Nucleus accumbens (tissue), 56 donors: ENCODE results near the gene KMT5B.

Experiments used
- DNase-seq, 56 donors: peaks; one replicate each; lab custom pipeline; 2025; lab: John Stamatoyannopoulos, UW

The KMT5B gene

DNA sequence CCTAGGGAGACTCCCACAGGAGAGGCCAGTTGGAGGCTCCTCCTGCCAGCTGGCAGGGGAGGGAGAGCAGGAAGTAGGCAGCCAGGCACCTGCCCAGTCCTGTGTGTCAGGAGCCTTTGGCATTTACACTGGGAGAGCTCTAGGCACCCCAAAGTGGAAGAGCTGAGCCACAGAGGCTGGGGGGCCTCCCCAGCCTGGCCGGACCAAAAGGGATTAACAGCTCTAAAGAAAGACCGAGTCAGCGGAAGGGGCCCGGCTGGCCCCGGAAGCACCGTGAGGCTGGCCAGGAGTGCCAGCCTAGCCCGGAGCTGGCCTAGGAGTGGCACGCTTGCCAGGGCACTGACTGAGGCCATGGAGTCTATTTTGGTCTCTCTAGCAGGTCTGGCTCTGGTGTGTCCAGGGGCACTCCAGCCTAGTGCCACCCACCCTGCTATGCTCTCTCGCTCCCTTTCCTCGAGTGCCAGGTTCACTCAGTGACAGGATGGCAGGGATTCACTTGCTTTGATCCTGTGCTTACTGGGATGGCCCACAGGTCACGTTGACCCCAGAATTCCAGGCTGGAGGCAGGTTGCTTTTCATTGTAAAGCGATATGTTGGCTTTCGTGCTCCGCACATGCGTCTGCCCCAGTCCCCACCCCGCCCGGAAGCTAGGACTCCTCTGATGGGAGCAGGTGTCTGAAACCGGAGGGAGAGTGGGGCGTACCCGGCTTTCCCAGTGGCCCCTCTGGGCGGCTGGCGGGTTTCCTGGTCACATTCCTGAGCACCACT lies 3.3 kb upstream of the KMT5B start:
- DNase-seq, result no peak

GRCh38 chr11:68215524-68216170 lies 2.6 kb upstream of the KMT5B start:
- no peak for DNase-seq

DNA sequence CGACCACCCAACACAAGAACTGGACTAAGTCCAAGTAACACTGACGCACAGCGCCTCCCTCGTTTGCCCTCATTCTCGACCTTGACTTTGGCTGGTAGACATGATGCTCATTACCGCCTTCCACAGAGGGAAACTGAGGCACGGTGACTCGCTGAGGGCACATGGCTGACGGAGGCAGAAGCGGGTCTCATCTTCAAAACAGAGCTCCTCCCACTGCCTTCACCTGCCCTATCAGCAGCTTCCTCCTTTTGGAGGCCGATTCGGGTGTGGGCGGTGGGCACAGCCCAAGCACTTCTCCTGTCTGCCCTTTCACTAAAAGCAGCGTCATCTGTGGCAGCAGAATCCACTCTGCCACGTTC lies 2.0 kb upstream of the KMT5B start:
- peak in 6 of 56 donors; percentile 16 to 36 (median 20) for DNase-seq

DNA sequence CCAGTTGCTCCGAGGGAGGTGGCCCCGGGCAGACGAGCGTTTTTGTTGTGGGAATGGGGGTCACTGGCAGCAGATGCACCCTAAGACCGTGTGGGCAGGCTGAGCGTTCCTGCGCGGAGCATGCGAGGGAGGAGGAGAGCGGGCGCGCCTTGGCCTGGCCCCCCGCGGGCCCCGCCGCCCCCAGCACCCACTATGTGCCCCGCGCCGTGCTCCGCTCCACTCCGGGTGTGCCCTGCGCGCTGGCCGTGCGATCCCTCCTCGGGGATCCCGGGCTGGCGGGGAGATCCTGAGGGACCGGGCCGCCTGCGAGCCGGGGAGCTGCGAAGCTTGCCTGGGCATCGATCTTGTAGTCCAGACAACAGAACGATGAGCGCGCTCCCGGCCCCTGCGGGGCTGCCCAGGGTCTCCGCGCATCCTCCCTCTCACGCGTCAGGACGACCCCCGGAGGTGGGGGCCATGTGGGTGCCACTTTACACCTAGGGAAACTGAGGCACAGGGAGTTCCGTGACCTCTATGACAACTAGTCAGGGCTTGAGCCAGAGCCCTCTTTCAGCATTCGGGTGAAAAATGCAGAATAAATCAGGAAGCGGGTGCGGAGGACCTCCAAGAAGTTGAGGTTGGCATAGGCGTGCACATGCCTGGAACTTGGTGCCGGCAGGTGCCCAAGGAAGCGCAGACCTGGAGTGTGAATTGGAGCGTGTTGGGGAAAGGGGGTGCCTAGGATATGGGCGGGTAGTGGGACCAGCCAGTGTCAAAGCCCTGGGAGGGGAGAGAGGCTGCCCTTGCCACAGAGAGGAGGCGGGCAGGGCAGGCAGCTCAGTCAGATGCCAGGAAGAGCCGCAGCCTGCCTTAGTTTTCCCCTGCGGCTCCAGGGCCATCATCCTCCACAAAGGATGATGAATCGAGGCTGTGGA lies 1.3 kb upstream of the KMT5B start:
- peak in 3 of 56 donors; percentile 12 to 56 (median 45) for DNase-seq

DNA sequence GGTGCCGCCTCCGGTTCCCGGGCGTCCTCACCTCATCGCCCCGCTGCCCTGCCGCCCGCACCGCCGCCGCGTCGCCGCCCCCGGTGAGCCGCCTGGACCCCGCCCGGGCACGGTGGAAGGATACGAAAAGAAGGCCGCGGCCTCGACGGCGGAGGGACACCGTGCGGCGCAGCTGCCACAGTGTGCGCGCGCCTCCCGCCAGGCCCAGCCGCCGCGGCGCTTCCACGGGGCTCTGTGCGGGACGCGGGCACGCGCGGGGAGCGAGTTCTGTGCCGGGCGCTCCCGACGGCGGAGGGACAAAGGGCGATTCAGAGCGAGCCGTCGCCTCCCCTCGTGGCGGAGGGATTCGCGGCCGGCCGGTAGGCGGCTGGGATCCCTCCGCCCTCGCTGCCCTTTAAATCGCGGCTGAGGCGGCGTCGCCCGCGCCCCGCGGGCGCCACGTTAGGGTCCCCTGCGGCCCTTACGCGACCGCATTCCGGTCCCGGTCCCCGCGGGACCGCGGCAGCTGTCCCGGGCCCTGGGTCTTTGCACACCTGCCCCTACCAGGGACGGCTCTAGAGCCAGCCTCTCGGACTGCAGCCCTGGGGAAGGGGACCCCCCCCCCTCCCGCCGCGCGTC lies 568 bp upstream of the KMT5B start:
- DNase-seq, result peak in 54 of 56 donors; percentile 40 to 92 (median 78)

DNA sequence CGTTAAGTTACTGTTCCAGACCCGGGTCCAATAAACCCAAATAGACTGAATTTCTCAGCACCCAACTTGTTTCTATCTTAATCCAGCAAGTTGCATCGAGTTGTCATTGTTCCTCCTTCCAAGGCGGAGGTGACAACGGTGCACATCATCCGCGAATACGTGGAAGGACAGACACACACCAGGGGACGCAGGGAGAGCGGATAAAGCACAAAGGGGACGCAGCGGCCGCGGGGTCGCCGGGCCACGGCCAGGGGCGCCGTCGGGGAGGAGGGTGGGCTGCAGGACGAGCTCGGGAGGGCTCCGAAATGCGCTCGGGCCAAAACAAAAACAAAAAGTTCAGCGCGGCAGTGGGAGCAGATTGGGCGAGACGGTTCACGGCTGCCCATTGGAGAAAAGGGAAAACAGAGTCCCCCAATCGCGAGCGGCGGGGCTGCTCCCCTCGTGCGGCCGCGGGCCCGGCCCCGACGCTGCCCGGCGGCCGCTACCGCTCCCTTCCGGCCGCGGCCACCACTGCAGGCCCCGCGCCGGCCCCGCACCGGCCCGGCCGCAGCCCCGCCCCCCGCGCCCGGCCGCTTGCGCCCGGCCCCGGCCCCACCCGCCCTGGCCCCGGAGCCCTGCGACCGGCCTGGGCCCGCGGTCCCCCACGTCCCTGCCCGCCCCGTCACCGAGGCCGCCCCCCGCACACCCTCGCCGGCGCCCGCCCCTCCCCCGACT lies 518 bp downstream of the KMT5B start:
- peak in 37 of 56 donors; percentile 20 to 76 (median 57) for DNase-seq

- no peak for DNase-seq
Measured at GRCh38 chr11:68211546-68211945, 1.6 kb downstream of the KMT5B start.

GRCh38 chr11:68206211-68206610 lies 6.9 kb downstream of the KMT5B start:
- DNase-seq, result peak in 5 of 56 donors; percentile 4 to 28 (median 11)

DNA sequence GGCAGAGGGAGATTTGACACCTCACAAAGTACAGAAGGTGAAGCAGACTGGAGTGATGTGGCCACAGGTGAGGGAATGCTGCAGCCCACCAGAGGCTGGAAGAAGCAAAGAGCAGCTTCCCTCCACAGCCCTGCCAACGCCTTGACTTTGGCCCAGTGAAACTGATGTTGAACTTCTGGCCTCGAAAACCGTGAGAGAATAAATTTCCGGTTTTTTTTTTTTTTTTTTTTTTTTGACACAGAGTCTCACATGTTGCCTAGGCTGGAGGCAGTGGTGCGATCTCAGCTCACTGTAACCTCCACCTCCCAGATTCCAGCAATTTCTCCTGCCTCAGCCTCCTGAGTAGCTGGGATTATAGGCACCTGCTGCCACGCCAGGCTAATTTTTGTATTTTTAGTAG lies 8.7 kb downstream of the KMT5B start:
- DNase-seq, result no peak

GRCh38 chr11:68202165-68202564 lies 10.9 kb downstream of the KMT5B start:
- no peak for DNase-seq

GRCh38 chr11:68201492-68201891 lies 11.6 kb downstream of the KMT5B start:
- no peak for DNase-seq

GRCh38 chr11:68200639-68201038 lies 12.5 kb downstream of the KMT5B start:
- DNase-seq, result no peak

DNA sequence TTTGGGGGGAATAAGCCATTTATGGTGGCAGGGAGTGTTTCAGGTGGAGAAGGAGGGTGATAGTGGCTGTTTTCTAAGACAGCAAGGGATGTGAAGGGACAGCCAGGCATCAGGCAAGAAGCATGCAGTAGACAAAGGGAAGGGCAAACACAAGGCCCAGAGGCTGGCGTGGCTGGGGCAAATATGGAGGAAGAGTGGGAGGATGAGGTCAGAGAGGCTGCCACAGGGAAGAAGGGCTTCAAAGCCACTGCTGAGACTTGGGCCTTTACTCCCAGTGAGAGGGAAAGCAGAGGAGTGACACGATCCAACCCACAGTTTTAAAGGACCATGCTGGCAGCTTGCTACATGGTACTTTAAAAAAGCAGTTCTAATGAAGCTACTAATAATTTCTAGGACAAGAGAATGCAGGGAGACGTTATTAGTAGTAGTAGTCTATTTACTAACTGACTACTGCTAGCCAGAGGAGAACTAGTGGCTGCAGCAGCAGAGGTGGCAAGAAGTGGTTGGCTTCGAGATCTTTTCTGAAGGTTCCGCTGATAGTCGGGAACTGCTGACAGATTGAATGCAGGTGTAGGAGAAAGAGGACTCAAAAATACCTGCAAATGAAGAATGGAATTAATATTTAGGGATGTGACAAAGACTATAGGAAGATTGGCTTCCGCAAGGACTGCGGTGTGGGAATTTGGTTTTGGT lies 13.7 kb downstream of the KMT5B start:
- no peak for DNase-seq

- DNase-seq, result no peak
Measured at GRCh38 chr11:68196219-68196618, 16.9 kb downstream of the KMT5B start.

GRCh38 chr11:68194675-68195294 lies 18.3 kb downstream of the KMT5B start:
- DNase-seq, result no peak

DNA sequence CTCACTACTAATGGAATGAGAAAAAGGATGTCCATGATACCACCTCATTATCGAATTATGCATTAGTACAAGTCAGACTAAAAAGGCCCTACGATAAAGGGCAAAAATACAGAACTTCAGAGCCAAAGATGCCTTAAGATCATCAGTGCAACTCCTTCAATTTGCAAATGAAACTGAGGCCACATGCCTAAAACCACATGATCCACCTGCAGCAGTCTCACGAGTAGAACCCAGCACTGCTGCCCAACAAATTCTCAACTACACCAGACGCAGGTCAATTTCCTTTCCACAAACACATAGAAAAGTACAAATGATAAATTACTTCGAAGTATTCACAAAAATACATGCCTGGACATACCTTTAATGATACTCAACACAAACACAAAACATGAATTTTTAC lies 20.1 kb downstream of the KMT5B start:
- no peak for DNase-seq

- no peak for DNase-seq
Measured at GRCh38 chr11:68191661-68192579, 21.2 kb downstream of the KMT5B start.

GRCh38 chr11:68189888-68190287 lies 23.2 kb downstream of the KMT5B start:
- no peak for DNase-seq
